HG03439 (cell line): ENCODE data around the gene IPMK.
"Not testable (repeated sequence)": the region's sequence is repeated elsewhere in the genome, so short reads cannot be mapped to it uniquely, and the experiment has no call there.

Experiments
- ATAC-seq: cut with Tn5 transposase; IDR thresholded peaks from one replicate; pipeline ENCODE4 v1.9.1; 2021; ENCODE audit warnings: mild to moderate bottlenecking, moderate library complexity; ENCODE audit not compliant: unreplicated experiment

IPMK gene

DNA sequence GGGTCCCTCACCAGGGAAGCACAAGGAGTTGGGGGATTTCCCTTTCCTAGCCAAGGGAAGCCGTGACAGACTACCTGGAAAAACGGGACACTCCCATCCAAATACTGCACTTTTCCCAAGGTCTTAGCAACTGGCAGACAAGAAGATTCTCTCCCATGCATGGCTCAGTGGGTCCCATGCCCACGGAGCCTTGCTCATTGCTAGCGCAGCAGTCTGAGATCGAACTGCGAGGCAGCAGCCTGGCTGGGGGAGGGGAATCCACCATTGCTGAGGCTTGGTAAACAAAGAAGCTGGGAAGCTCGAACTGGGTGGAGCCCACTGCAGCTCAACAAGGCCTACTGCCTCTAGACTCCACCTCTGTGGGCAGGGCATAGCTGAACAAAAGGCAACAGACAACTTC, 37.8 kb downstream of the IPMK start:
- not testable (repeated sequence) for ATAC-seq

DNA sequence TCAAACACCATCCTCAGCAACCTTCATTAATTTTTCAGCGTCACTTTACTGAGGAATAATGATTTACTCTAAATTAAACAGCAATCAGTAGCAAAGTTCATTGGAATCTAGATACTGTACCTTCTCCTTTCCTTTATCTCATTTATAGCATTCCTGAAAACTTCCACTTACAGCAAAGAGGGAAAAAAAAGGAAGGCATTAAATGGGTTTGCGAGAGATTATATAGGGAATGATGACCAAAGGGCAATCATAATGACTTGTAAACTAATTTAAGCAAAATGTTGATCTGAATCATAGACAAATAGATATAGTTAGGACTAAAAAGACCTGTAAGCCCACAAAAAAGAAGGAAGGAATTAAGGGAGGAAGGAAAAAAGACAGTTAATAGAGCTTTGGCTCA, 42.0 kb downstream of the IPMK start:
- ATAC-seq, result no peak

DNA sequence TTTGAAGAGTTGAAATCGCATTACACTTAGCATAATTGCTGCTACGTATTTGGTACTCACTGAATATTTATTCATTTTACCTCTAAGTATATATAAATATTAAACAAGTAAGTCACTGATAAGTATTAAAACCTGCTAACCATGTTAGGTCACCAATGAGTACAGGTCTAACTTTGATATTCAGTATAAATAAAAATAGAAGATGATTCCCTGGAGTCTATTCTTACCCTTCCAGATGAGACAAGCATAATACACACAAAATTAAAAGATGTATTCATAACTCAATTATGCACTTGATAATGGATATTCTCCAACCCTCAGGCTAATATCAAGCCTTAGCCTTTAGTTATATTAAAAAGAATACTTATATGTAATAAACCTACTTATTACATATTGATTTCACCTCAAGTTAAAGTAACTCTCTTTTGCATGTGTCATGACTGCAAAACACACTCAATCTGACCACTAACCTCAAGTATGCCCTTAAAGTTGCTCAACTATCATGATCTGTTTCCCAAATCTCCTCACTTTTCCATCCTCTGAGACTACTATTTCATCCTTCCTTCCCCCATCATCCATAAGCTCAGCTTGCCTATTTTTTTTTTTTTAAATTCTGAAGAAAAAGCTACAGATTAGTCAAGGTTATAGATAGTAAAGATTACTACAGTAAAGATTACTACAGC, 46.8 kb downstream of the IPMK start:
- no peak for ATAC-seq

DNA sequence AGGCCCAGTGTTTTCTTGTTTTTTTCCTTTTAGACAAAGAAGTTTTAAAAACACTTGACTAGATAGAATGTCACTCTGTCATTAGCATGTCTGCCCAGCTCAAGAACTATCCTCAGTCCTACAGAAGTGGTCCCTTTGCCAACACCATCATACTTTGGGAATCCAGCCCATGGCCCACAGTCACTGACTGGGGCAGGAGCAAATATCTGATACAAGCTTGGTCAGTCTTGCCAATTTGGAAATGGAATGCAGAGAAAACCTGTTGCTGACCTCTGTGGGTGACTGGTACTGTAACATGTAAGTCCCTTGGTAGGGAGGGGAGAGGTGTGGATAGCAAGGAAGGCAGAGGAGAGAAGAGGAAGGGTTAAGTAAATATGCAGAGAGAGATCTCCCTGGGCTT, 47.8 kb downstream of the IPMK start:
- ATAC-seq, result no peak

- ATAC-seq, result no peak
Observed at GRCh38 chr10:58217612-58218011, 50.1 kb downstream of the IPMK start.

DNA sequence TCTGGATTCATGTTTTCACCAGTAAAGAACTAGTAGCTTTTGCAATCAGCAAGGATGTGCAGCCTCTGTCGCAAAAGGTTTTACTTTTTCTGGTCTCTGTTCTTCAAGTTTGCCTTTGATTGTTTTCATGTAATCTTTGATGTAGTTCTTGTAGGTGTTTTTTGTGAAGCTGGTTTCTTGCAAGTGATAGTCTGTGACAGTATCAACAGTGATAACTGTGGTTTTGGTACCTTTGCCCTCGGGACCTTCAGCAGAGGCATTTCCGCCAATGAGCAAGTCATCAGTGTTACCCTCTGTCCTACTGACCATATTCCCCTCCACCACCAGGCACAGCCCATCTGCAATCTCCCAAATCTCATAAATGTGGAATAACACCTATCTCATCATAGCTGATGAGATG, 55.1 kb downstream of the IPMK start:
- no peak for ATAC-seq

GRCh38 chr10:58210160-58210559, 57.5 kb downstream of the IPMK start:
- ATAC-seq, result no peak

DNA sequence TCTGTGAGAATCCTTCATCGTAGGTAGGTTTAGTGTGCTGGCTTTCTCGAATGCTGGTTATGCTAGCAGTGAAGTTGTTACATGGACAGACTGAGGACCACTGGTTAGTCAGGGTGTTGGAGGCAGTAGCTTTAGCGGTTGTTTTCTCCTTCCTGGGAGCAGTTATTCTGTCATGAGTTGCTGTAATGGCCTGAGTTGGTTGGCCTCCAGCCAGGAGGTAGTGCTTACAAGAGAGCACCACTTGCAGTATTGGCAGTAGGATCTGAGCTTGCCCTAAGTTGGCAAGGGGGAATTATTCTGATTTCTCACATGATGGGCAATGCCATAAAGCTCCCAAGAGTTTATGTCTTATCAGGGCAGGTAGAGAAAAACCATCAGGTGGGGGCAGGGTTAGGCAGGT, 58.0 kb downstream of the IPMK start:
- ATAC-seq, result no peak

- ATAC-seq, result no peak
Observed at GRCh38 chr10:58206251-58206650, 61.4 kb downstream of the IPMK start.

GRCh38 chr10:58201704-58202103, 66.0 kb downstream of the IPMK start:
- ATAC-seq, result no peak

GRCh38 chr10:58189269-58189668, 78.4 kb downstream of the IPMK start:
- ATAC-seq, result no peak

DNA sequence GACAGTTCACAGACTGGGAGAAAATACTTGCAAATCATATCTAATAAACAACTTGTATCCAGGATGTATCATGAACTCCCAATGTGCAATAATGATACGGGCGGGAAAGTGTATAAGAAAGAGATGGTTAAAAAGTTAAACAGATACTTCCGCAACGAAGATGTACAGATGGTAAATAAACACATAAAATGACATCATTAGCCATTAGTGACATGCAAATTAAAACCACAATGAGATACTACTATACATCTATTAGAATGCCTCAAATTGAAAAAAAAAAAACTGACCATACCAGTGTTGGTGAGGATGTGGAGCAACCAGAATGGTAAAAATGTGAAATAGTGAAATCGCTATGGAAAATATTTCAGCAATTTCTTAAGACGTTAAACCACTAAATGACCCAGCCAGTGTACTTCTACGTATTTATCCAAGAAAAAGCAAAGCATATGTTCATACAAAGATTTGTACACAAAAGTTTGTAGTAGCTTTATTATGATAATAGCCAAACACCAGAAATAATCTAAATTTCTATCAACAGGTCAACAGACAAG, 83.5 kb downstream of the IPMK start:
- ATAC-seq, result no peak

- no peak for ATAC-seq
Observed at GRCh38 chr10:58180666-58181065, 87.0 kb downstream of the IPMK start.

GRCh38 chr10:58179238-58179637, 88.5 kb downstream of the IPMK start:
- ATAC-seq, result no peak

DNA sequence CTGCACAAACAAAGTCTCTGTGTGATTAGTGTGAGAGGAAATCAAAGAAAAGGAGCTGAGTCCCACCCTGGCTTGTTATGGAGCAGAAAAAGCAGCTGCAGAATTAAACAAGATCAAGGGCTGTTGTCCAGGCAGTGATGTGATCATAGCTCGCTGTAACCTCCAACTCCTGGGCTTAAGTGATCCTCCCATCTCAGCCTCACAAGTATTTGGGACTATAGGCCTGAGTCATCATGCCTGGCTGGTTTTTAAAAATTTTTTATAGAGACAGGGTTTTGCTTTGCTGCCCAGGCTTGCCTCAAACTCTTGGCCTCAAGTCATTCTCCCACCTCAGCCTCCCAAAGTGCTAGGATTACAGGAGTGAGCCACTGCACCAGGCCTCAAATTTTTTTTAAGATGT, 88.9 kb downstream of the IPMK start:
- no peak for ATAC-seq

DNA sequence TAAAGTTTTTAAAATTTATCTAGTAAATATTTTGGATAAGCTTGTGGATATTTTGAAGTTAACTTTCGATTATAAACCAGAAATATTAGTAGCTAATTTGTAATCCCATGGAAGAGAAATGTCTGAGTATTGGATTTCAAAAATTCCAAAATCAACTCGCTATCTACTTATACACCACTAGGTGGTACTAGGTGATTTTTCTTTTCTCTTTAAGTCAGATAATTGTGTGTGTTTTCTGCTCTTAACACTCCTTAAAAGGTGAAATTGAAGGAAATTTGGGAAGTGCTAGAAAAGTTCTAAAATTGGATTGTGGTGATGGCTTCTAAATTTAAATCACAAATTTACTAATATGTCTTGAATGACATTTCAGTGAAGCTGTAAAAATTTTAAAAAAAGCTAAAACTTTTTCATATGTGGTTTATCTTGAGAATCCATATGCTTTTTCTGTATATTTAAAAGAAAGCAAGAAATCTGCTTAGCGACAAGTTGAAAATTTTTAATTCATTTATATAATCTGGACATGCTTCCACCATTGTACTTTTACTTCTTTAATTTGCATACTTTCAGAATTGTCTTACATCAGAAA, 90.2 kb downstream of the IPMK start:
- ATAC-seq, result no peak

DNA sequence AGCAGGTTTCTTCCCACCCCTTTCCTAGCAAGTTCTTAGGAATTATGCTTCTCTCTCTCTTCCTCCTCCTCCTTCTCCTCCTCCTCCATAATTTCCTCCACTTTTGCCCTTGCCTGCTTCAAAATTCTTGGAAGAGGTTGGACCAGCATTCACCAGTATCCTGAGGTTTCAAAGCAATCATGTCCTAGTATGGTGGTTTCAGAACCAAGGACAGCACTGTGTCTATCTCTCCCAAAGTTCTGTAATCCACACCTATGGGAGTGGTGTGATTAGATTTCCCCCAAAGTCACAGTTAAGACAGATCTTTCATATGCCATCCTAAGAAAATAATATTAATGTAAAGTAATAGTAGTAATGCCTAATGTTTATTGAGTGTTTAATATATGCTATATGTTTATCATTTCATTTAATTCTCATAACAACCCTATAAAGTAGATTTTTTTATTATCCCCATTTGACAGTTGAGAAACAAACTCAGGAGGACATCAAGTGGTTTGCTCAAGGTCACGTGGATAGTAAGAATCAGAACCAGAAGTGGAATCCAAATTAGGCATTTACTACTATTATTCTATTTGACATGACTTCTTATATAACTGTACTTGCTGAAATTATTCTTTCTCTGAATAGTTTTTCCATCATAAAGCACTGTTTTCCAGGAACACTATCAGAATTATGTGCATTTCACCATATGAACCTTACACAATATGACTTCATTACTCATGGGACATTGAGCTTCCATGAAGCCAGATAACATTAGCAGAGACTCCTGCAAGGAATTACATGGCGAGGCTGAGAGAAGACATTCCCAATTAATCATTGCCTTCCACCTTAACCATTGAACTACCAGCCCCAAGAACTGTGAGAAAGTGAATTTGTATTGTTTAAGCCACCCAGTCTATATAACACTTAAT, 91.4 kb downstream of the IPMK start:
- no peak for ATAC-seq

- no peak for ATAC-seq
Observed at GRCh38 chr10:58174831-58175230, 92.9 kb downstream of the IPMK start.

GRCh38 chr10:58173391-58173790, 94.3 kb downstream of the IPMK start:
- no peak for ATAC-seq

DNA sequence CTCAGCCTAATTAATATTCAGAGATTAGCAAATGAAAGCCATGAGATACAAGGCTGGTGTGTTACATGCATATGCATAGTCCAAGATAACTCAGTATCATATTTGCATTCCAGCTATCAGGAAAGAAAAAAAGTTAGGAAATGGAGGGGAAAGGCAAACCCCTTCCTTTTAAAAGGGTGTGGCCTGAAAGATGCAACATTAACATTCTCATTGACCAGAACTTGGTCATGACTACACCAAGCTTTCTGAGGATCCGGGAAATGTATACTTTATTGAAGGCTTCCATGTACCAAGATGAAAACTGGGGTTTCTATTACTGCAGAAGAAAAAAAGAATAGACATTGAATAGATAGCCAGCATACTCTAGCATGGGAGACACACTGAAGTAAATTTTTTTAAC, 96.5 kb downstream of the IPMK start:
- no peak for ATAC-seq

GRCh38 chr10:58164517-58164916, 103.2 kb downstream of the IPMK start:
- no peak for ATAC-seq

- ATAC-seq, result no peak
Observed at GRCh38 chr10:58158806-58159205, 108.9 kb downstream of the IPMK start.
